ENCODE results near the gene PLEKHN1.

PLEKHN1 gene

DNA sequence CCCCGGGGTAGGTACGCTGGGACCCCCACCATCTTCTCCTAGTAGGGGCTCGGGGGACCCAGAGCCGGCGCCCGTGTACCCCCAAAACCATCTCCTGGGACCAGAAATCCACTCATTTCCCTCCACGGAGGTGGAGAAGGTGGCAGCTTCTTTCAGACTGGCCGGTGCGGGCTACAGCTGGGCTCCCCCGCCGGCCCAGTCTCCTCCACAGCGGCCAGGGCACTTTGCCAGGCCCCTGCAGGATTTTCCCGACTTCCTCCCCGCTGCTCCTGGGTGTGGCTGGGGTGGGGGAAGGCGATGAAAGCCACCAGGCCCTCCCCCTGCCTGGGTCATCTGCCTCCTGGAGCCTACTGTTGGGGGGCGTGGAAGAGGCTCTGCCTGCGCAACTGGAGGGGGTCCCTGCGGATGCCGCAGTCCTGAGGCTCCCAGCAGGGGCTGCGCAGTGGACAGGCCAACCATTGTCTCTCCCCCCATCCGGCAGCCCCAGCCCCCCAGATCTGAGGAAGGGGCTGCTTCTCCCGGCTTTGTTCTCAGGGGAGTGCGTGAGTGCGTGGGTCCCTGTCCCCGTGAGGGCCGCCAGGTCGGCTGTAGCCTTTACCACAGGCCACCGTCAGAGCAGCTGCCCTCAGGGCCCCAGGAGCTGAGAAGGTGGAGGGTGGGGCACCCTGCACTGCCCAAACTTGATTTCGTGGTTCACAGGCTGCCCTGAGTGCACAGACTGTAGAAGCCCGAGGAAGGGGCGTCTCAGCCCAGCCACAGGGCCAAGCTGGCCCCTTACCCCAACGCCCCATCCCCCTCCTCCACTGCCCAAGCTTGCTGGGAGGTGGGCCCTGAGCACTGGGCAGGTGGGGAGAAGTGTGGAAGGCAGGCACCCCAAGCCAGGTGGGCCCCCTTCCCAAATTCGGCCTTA lies 55.0 kb downstream of the PLEKHN1 start:
- TF ChIP-seq, protein P1, sequence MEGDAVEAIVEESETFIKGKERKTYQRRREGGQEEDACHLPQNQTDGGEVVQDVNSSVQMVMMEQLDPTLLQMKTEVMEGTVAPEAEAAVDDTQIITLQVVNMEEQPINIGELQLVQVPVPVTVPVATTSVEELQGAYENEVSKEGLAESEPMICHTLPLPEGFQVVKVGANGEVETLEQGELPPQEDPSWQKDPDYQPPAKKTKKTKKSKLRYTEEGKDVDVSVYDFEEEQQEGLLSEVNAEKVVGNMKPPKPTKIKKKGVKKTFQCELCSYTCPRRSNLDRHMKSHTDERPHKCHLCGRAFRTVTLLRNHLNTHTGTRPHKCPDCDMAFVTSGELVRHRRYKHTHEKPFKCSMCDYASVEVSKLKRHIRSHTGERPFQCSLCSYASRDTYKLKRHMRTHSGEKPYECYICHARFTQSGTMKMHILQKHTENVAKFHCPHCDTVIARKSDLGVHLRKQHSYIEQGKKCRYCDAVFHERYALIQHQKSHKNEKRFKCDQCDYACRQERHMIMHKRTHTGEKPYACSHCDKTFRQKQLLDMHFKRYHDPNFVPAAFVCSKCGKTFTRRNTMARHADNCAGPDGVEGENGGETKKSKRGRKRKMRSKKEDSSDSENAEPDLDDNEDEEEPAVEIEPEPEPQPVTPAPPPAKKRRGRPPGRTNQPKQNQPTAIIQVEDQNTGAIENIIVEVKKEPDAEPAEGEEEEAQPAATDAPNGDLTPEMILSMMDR (IDR thresholded peaks at IDR 0.05; ENCODE audit: low read depth, low read length, missing control alignments): no peak
- peak overlapping the region; percentile 52 for H3K4me3 ChIP-seq (ENCODE audit: low read depth, low read length)
- in situ Hi-C loops (cut with HindIII; ENCODE audit: low sequenced_read_pairs): no loop called here
- DNase-seq (ENCODE audit: low read depth): no peak

- H3K4me3 ChIP-seq (ENCODE audit: low read depth, low read length): peak overlapping the region; percentile 52
- in situ Hi-C loops (cut with HindIII; ENCODE audit: low sequenced_read_pairs): no loop called here
Observed at GRCh38 chr1:1021920-1022259, 55.6 kb downstream of the PLEKHN1 start.

GRCh38 chr1:1022302-1023009 lies 56.2 kb downstream of the PLEKHN1 start:
- TF ChIP-seq, protein P1 (IDR thresholded peaks at IDR 0.05; ENCODE audit: low read depth, low read length, missing control alignments): no peak
- DNase-seq (ENCODE audit: low read depth): no peak
- no peak overlapping the region for H3K4me3 ChIP-seq (ENCODE audit: low read depth, low read length)
- in situ Hi-C loops (cut with HindIII; ENCODE audit: low sequenced_read_pairs): no loop called here

More at GRCh38 chr1:1021920-1022259, 55.6 kb downstream of the PLEKHN1 start:
- DNase-seq (ENCODE audit: low read depth): no peak
- TF ChIP-seq, protein P1 (IDR thresholded peaks at IDR 0.05; ENCODE audit: low read depth, low read length, missing control alignments): no peak

- in situ Hi-C loops (cut with HindIII; ENCODE audit: low sequenced_read_pairs): no loop called here
Observed at GRCh38 chr1:1023700-1024099, 57.4 kb downstream of the PLEKHN1 start.

DNA sequence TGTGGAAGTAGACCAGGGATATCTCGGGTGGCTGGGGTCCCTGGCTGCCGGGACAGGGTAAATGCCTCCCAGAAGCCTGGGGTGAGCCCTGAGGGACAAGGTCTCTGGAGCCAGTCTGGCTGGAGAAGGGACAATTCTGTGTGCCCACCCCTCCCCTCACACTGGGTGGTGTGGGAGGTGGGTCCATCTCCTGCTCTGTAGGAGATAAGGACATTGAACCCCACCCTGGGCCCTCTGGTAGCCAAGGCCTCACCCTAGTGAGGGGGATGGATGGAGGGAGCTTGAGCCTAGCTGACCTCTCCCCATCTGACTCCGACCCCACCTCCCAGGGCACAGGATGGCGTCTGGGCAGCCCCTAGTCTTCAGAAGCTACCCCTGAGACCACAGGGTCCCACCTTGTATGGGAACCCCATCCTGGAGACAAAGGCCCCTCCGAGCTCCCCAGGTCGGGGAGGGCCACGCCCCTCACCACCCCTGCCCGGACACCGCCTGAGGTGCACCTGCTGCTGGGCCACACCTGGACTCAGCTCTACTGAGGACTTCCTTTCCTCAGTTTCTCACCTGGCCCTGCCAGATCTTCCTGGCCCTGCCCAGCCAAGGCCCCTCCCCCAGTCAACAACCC lies 58.0 kb downstream of the PLEKHN1 start:
- in situ Hi-C loops (cut with HindIII; ENCODE audit: low sequenced_read_pairs): no loop called here
- TF ChIP-seq, protein P1 (IDR thresholded peaks at IDR 0.05; ENCODE audit: low read depth, low read length, missing control alignments): no peak
- no peak overlapping the region for H3K4me3 ChIP-seq (ENCODE audit: low read depth, low read length)
- DNase-seq (ENCODE audit: low read depth): no peak

More at GRCh38 chr1:1023700-1024099, 57.4 kb downstream of the PLEKHN1 start:
- no peak for DNase-seq (ENCODE audit: low read depth)
- TF ChIP-seq, protein P1 (IDR thresholded peaks at IDR 0.05; ENCODE audit: low read depth, low read length, missing control alignments): no peak
- H3K4me3 ChIP-seq (ENCODE audit: low read depth, low read length): no peak overlapping the region
